ENCODE data around the gene TCERG1L.

The TCERG1L gene

GRCh38 chr10:131243076-131243475, 68.4 kb downstream of the TCERG1L start:
- TF ChIP-seq REST (IDR thresholded peaks at IDR 0.05; ENCODE audit: insufficient replicate concordance, low read depth) (no peak), POLR2AphosphoS5 (IDR thresholded peaks at IDR 0.05; ENCODE audit: low read depth) (no peak), GABPA (IDR thresholded peaks at IDR 0.05; ENCODE audit: low read depth) (no peak), SPI1 (IDR thresholded peaks at IDR 0.05; ENCODE audit: borderline replicate concordance, low read depth) (no peak)
- TF ChIP-seq, protein P1, sequence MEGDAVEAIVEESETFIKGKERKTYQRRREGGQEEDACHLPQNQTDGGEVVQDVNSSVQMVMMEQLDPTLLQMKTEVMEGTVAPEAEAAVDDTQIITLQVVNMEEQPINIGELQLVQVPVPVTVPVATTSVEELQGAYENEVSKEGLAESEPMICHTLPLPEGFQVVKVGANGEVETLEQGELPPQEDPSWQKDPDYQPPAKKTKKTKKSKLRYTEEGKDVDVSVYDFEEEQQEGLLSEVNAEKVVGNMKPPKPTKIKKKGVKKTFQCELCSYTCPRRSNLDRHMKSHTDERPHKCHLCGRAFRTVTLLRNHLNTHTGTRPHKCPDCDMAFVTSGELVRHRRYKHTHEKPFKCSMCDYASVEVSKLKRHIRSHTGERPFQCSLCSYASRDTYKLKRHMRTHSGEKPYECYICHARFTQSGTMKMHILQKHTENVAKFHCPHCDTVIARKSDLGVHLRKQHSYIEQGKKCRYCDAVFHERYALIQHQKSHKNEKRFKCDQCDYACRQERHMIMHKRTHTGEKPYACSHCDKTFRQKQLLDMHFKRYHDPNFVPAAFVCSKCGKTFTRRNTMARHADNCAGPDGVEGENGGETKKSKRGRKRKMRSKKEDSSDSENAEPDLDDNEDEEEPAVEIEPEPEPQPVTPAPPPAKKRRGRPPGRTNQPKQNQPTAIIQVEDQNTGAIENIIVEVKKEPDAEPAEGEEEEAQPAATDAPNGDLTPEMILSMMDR (IDR thresholded peaks at IDR 0.05; ENCODE audit: insufficient read depth, low read length) = no peak
- Histone ChIP-seq H3K4me3 (replicated peaks; ENCODE audit: insufficient read depth, low read length) (no peak overlapping the region), H3K27me3 (ENCODE audit: insufficient read depth, poor library complexity, severe bottlenecking) (no peaks in the 10 kb centered on the region), H3K27ac (replicated peaks) (no peak overlapping the region)
- DNase-seq (ENCODE audit: low read depth in 1 of 2, low spot score in 1 of 2) = no peak

DNA sequence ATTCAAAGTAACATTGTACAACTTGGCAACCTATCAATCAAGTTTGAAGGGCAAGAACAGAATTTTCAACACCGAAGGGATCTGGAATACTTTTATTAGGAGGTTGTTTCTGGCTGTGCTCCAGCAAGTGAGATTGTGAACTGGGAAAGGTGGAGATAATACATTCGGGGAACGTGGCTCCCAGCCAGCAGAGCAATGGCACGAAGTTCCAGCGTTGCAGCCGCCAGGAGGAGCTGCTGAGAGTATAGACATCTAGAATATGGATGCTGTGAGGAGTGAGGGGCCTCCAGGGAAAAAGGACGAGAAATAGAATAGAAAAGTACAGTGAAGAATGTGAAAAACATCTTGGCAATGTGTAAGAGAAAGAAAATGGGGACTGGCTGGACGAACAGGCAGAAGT, 69.5 kb downstream of the TCERG1L start:
- Histone ChIP-seq H3K27me3 (ENCODE audit: insufficient read depth, poor library complexity, severe bottlenecking) (no peaks in the 10 kb centered on the region), H3K4me3 (replicated peaks; ENCODE audit: insufficient read depth, low read length) (no peak overlapping the region), H3K27ac (replicated peaks) (no peak overlapping the region)
- DNase-seq (ENCODE audit: low read depth in 1 of 2, low spot score in 1 of 2) = no peak
- TF ChIP-seq SPI1 (IDR thresholded peaks at IDR 0.05; ENCODE audit: borderline replicate concordance, low read depth) (no peak), GABPA (IDR thresholded peaks at IDR 0.05; ENCODE audit: low read depth) (no peak), POLR2AphosphoS5 (IDR thresholded peaks at IDR 0.05; ENCODE audit: low read depth) (no peak), REST (IDR thresholded peaks at IDR 0.05; ENCODE audit: insufficient replicate concordance, low read depth) (no peak)
- TF ChIP-seq, protein P1 (IDR thresholded peaks at IDR 0.05; ENCODE audit: insufficient read depth, low read length) = no peak

DNA sequence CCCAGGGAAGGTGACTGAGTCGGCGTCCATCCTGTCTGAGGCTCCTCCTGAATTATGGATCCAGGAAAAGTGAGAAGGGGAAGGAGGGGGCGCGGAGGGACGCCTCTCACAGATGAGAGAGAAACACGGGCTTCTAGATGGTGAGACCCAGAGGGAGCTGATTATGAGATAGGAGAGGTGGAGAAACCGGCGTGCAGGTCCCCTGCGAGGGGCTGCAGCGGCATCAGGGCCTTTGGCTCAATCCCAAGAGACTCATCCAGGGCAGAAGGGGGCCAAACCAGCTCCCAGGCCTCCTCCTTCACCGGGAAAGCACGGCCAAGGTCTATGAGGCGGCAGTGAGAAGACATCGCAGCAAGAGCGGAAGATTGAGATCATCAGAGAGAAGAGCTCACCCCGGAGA, 70.8 kb downstream of the TCERG1L start:
- Histone ChIP-seq H3K27ac (replicated peaks) (no peak overlapping the region), H3K27me3 (ENCODE audit: insufficient read depth, poor library complexity, severe bottlenecking) (no peaks in the 10 kb centered on the region), H3K4me3 (replicated peaks; ENCODE audit: insufficient read depth, low read length) (no peak overlapping the region)
- TF ChIP-seq SPI1 (IDR thresholded peaks at IDR 0.05; ENCODE audit: borderline replicate concordance, low read depth) (no peak), POLR2AphosphoS5 (IDR thresholded peaks at IDR 0.05; ENCODE audit: low read depth) (no peak), REST (IDR thresholded peaks at IDR 0.05; ENCODE audit: insufficient replicate concordance, low read depth) (no peak), GABPA (IDR thresholded peaks at IDR 0.05; ENCODE audit: low read depth) (no peak)
- TF ChIP-seq, protein P1 (IDR thresholded peaks at IDR 0.05; ENCODE audit: insufficient read depth, low read length) = no peak
- no peak for DNase-seq (ENCODE audit: low read depth in 1 of 2, low spot score in 1 of 2)
